OCI-LY3 (cell line): ENCODE data around the gene SELPLG.

ENCODE experiments used
- H2AFZ ChIP-seq: fragments of 200-600, 300-600 bp; shearing (Covaris generic); 2 replicates; pipeline ENCODE4 v1.6.0; 2014; ENCODE audit warnings: antibody characterized with exemption, low read depth, low read length
- H3K27ac ChIP-seq: fragments of 200-600, 300-600 bp; sonication (generic); 2 replicates; pipeline ENCODE4 v1.5.1; 2014; ENCODE audit warnings: mild to moderate bottlenecking, low read length, moderate library complexity, mixed read lengths
- H3K27me3 ChIP-seq: fragments of 200-600, 300-600 bp; sonication (generic); 2 replicates; pipeline ENCODE4 v1.6.1; 2014; ENCODE audit warnings: low read depth, low read length, mixed read lengths
- H3K36me3 ChIP-seq: fragments of 200-600, 300-600 bp; sonication (generic); replicated peaks from 2 replicates; pipeline ENCODE3; 2014; ENCODE audit warnings: low read depth, low read length, mixed read lengths
- H3K4me1 ChIP-seq: fragments of 300-600, 200-600 bp; sonication (generic); 2 replicates; pipeline ENCODE4 v1.6.1; 2014; ENCODE audit warnings: low read length, mixed read lengths
- H3K4me2 ChIP-seq: fragments of 200-600, 300-600 bp; sonication (generic); 2 replicates; pipeline ENCODE4 v1.6.1; 2014; ENCODE audit warnings: low read length, mixed read lengths
- H3K4me3 ChIP-seq: fragments of 300-600, 200-600 bp; sonication (generic); 2 replicates; pipeline ENCODE4 v1.5.1; 2014; ENCODE audit warnings: antibody characterized with exemption, mild to moderate bottlenecking, low read length, moderate library complexity
- H3K79me2 ChIP-seq: fragments of 300-600, 200-600 bp; shearing (Covaris generic); 2 replicates; pipeline ENCODE4 v1.6.1; 2014; ENCODE audit warnings: mild to moderate bottlenecking, low read length, mixed read lengths
- H3K9ac ChIP-seq: fragments of 300-600, 200-600 bp; shearing (Covaris generic); 2 replicates; pipeline ENCODE4 v1.6.0; 2014; ENCODE audit warnings: mild to moderate bottlenecking, low read length, moderate library complexity
- H3K9me3 ChIP-seq: fragments of 200-600, 300-600 bp; shearing (Covaris generic); 2 replicates; pipeline ENCODE4 v1.6.1; 2014; ENCODE audit warnings: low read length, mixed read lengths; ENCODE audit not compliant: insufficient read depth
- H4K20me1 ChIP-seq: fragments of 200-600, 300-600 bp; sonication (generic); 2 replicates; pipeline ENCODE4 v1.6.1; 2016; ENCODE audit warnings: low read length, mixed read lengths; ENCODE audit not compliant: insufficient read depth
- CTCF ChIP-seq: fragments of 200-600, 300-600 bp; sonication (generic); IDR thresholded peaks from 2 replicates; pipeline ENCODE4 v1.5.1; 2014; ENCODE audit warnings: antibody characterized with exemption, low read length, low read depth
- EZH2phosphoT487 ChIP-seq: fragments of 200-600 bp; shearing (Covaris generic); IDR thresholded peaks from 2 replicates; pipeline ENCODE4 v1.6.1; 2018; ENCODE audit warnings: antibody characterized with exemption, mixed run types, low read depth

Gene SELPLG

DNA sequence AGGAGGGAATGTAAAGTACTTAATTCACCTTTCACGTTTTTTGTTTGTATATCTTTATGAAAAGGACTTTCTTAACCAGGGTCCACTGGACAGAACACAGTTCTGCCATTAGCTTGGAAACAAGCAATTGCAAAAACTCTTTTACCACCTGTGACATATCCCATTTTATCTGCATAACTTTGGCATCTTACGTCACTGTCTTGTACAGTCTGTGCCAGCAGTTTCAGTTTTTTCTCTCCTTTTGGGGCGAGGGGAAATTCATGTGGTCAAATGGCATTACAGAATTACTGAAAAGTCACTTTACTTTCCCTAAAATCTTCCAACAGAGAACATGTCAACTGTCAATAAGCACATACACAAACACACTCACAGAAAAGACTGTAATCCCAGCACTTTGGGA, 43.7 kb upstream of the SELPLG start:
- TF ChIP-seq CTCF: no peak
- TF ChIP-seq EZH2phosphoT487: no peak
- no peak overlapping the region for H2AFZ ChIP-seq
- H3K9ac ChIP-seq: no peak overlapping the region
- H3K4me2 ChIP-seq: no peak overlapping the region
- H3K27me3 ChIP-seq: no peaks in the 10 kb centered on the region
- H3K36me3 ChIP-seq: peaks cover 17% of the 10 kb centered on the region
- H4K20me1 ChIP-seq: peaks cover 18% of the 10 kb centered on the region; the same call in 1 of the 2 replicates
- H3K9me3 ChIP-seq: no peaks in the 10 kb centered on the region
- H3K4me1 ChIP-seq: peaks cover 8% of the 10 kb centered on the region
- H3K4me3 ChIP-seq: no peak overlapping the region
- H3K27ac ChIP-seq: no peak overlapping the region
- H3K79me2 ChIP-seq: peaks cover 16% of the 10 kb centered on the region

GRCh38 chr12:108676707-108677106, 43.0 kb upstream of the SELPLG start:
- Histone ChIP-seq H4K20me1 (peaks cover 18% of the 10 kb centered on the region; the same call in 1 of the 2 replicates), H3K9ac (no peak overlapping the region), H2AFZ (no peak overlapping the region), H3K36me3 (peaks cover 17% of the 10 kb centered on the region), H3K79me2 (peaks cover 14% of the 10 kb centered on the region), H3K4me3 (no peak overlapping the region), H3K9me3 (no peaks in the 10 kb centered on the region), H3K27ac (no peak overlapping the region), H3K27me3 (no peaks in the 10 kb centered on the region), H3K4me2 (no peak overlapping the region), H3K4me1 (peaks cover 8% of the 10 kb centered on the region)
- TF ChIP-seq CTCF: no peak
- no peak for TF ChIP-seq EZH2phosphoT487

- H3K9ac ChIP-seq: no peak overlapping the region
- peaks cover 17% of the 10 kb centered on the region for H3K36me3 ChIP-seq
- no peaks in the 10 kb centered on the region for H3K27me3 ChIP-seq
- H3K79me2 ChIP-seq: peaks cover 5% of the 10 kb centered on the region; the same call in 1 of the 2 replicates
- H4K20me1 ChIP-seq: peaks cover 18% of the 10 kb centered on the region; the same call in 1 of the 2 replicates
- TF ChIP-seq CTCF: no peak
- no peak for TF ChIP-seq EZH2phosphoT487
- H2AFZ ChIP-seq: no peak overlapping the region
- no peak overlapping the region for H3K4me2 ChIP-seq
- no peaks in the 10 kb centered on the region for H3K9me3 ChIP-seq
- no peak overlapping the region for H3K4me3 ChIP-seq
- peaks cover 8% of the 10 kb centered on the region for H3K4me1 ChIP-seq
- H3K27ac ChIP-seq: no peak overlapping the region
Measured at GRCh38 chr12:108675792-108676191, 42.1 kb upstream of the SELPLG start.

GRCh38 chr12:108672054-108672453, 38.4 kb upstream of the SELPLG start:
- H3K4me1 ChIP-seq: peaks cover 11% of the 10 kb centered on the region
- no peaks in the 10 kb centered on the region for H3K9me3 ChIP-seq
- H3K27me3 ChIP-seq: no peaks in the 10 kb centered on the region
- no peak overlapping the region for H2AFZ ChIP-seq
- TF ChIP-seq EZH2phosphoT487 (no peak), CTCF (no peak)
- H3K36me3 ChIP-seq: peaks cover 6% of the 10 kb centered on the region
- no peak overlapping the region for H3K4me3 ChIP-seq
- 0 out of 2 replicates have a peak, but pooled peaks cover 2% of the 10 kb centered on the region for H3K79me2 ChIP-seq
- no peaks in the 10 kb centered on the region for H4K20me1 ChIP-seq
- no peak overlapping the region for H3K4me2 ChIP-seq
- no peak overlapping the region for H3K27ac ChIP-seq
- H3K9ac ChIP-seq: no peak overlapping the region
